Activated CD4-positive, alpha-beta T cell treated with anti-CD3 and anti-CD28 coated beads, Interleukin-2, amount 10 ng/mL, durations not matched to agents 7 days and 5 days (primary cell): ENCODE data around the gene GRIA2. TPM values are rescaled to one million over a fixed set of nuclear protein-coding genes. Genes with fewer than 3 reads are reported as not detected.

Experiments
- CTCF ChIA-PET: fragments of 350-600 bp; sonication (Branson Sonifier 250); formaldehyde crosslinking; loops from one replicate; lab custom pipeline; 2021; ENCODE audit warnings: antibody characterized with exemption; lab: Charles Lee
- POLR2A ChIA-PET: fragments of 350-600 bp; sonication (Branson Sonifier 250); formaldehyde crosslinking; loops from one replicate; lab custom pipeline; 2021; ENCODE audit warnings: antibody characterized with exemption; lab: Charles Lee
- DNase-seq: peaks from one replicate; pipeline ENCODE4 v3.0.0-alpha.2; 2020
- H3K27ac Mint-ChIP-seq: one replicate; pipeline ENCODE4 v1.8.0; 2021; ENCODE audit warnings: mild to moderate bottlenecking, moderate library complexity, mixed read lengths
- H3K27me3 Mint-ChIP-seq: one replicate; pipeline ENCODE4 v1.8.0; 2021; ENCODE audit warnings: mixed read lengths
- H3K36me3 Mint-ChIP-seq: one replicate; pipeline ENCODE4 v1.8.0; 2021; ENCODE audit warnings: low read depth, mixed read lengths
- H3K4me1 Mint-ChIP-seq: one replicate; pipeline ENCODE4 v1.8.0; 2021; ENCODE audit warnings: mixed read lengths
- H3K4me3 Mint-ChIP-seq: one replicate; pipeline ENCODE4 v1.8.0; 2021; ENCODE audit warnings: mild to moderate bottlenecking, moderate library complexity, mixed read lengths
- H3K9me3 Mint-ChIP-seq: one replicate; pipeline ENCODE4 v1.8.0; 2021; ENCODE audit warnings: mixed read lengths
- total RNA-seq, 2 experiments: library from RNA; stranded (reverse); gene quantifications; one replicate each; pipeline ENCODE4 v1.2.3, GENCODE V29; 2021

The GRIA2 gene
- total RNA-seq, 2 experiments from 2014 or later = not detected

DNA sequence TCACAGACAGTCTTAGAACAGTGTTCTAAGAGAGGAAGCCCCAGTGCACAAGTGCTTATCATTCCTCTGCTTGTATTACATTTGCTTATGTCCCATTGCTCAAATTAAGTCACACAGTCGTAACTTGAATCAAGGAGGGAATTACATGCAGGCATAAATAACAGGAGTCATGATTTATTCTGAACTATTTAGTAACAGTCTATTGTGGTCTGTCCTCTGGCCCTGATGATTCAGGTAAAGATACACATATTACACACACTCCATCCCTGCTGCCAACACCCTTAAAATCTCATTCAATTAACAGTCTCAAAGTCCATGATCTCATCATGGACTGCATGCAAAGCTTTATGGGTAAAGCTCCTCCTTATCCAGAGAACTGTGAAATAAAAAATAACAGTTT is 60.1 kb downstream of the GRIA2 start:
- Mint-ChIP-seq H3K36me3 (no peaks in the 10 kb centered on the region), H3K27me3 (no peaks in the 10 kb centered on the region), H3K4me1 (no peaks in the 10 kb centered on the region), H3K4me3 (no peak overlapping the region), H3K27ac (no peak overlapping the region), H3K9me3 (no peaks in the 10 kb centered on the region)
- DNase-seq = no peak
- ChIA-PET CTCF (no interaction called here), POLR2A (no interaction called here)

DNA sequence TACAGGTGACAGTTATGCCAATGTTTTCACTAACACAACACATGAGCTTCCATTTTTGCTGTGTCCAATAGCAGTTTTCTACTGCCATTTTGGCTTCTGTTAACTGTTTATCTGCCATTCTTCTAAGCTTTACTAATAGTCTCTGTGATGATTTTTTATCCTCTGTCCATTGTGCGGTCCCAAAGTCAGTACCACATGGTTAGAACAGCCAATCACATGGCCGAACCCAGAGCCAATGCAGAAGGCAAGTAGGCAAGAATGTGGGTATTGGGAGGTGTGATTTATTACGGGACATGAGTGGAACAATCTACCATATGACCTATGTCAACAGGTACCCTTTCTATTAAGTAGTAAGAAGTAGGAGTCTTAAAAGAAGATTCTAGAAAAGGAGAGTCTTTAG is 61.5 kb downstream of the GRIA2 start:
- no peaks in the 10 kb centered on the region for H3K27me3 Mint-ChIP-seq
- H3K36me3 Mint-ChIP-seq = no peaks in the 10 kb centered on the region
- H3K9me3 Mint-ChIP-seq = no peaks in the 10 kb centered on the region
- H3K4me1 Mint-ChIP-seq = no peaks in the 10 kb centered on the region
- no peak overlapping the region for H3K4me3 Mint-ChIP-seq
- POLR2A ChIA-PET = no interaction called here
- H3K27ac Mint-ChIP-seq = no peak overlapping the region
- no peak for DNase-seq
- CTCF ChIA-PET = no interaction called here

DNA sequence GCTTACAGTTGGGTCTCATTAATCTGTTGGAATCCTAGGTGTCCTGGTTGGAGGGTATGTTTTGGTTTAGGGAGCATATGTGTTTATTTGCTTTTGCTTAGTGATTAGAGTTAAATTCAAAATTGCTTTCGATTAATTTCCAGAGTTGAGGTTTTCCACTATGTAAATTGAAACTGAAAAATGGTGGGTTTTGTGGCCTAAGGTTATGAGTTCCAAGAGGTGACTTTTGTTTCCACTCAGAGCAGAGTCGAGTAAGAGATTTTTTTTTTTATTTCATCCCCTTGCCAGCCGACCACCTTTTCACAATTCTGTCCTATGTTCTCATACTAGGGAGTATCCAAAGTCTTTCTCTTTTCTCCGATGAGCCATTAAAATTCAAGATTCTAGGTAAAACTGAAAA is 66.9 kb downstream of the GRIA2 start:
- DNase-seq = no peak
- ChIA-PET CTCF (no interaction called here), POLR2A (no interaction called here)
- Mint-ChIP-seq H3K27me3 (no peaks in the 10 kb centered on the region), H3K9me3 (no peaks in the 10 kb centered on the region), H3K36me3 (no peaks in the 10 kb centered on the region), H3K4me1 (no peaks in the 10 kb centered on the region), H3K27ac (no peak overlapping the region), H3K4me3 (no peak overlapping the region)

- Mint-ChIP-seq H3K27me3 (no peaks in the 10 kb centered on the region), H3K4me3 (no peak overlapping the region), H3K27ac (no peak overlapping the region), H3K4me1 (no peaks in the 10 kb centered on the region), H3K36me3 (no peaks in the 10 kb centered on the region), H3K9me3 (no peaks in the 10 kb centered on the region)
- CTCF ChIA-PET = no interaction called here
- POLR2A ChIA-PET = no interaction called here
- DNase-seq = no peak
Observed at GRCh38 chr4:157290622-157291021, 70.1 kb downstream of the GRIA2 start.

DNA sequence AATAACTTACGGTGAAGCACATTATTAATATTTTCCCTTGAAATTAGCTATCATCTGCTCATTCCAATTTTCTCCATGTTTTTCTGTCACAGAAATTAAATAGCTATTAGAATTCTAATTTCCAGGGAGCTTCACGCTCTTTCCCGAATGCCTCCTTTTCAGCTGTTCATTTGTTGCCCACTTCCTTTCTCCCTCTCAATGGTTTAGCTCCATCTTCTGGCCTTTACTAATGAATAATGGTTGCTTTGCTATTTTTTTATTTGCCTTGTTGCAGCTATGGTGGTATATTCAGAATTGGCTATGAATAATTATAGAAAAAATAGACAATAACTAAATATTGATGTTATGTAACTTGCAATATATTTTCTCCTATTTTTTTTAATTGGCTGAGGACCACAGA is 70.5 kb downstream of the GRIA2 start:
- Mint-ChIP-seq H3K27ac (no peak overlapping the region), H3K27me3 (no peaks in the 10 kb centered on the region), H3K4me1 (no peaks in the 10 kb centered on the region), H3K4me3 (no peak overlapping the region), H3K36me3 (no peaks in the 10 kb centered on the region), H3K9me3 (no peaks in the 10 kb centered on the region)
- no peak for DNase-seq
- POLR2A ChIA-PET = no interaction called here
- CTCF ChIA-PET = no interaction called here

DNA sequence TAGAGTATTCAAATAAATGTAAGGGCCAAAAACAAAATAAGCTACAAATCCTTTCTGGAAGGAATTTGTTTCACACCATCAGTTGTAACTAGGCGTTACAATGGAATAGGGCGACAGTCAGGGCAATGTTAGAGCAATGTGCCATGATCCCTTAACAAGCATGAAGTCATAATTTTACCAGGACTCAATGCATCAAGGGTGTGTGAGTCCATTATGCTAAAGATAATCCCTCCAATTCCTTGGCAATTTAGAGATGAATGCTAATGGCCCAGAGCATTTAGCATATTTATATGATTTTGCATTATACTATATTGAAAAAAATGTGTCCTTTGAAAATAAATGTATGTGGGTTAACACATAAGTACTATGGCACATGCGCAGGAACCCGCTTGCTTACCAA is 73.1 kb downstream of the GRIA2 start:
- POLR2A ChIA-PET = no interaction called here
- CTCF ChIA-PET = no interaction called here
- H3K36me3 Mint-ChIP-seq = no peaks in the 10 kb centered on the region
- no peaks in the 10 kb centered on the region for H3K27me3 Mint-ChIP-seq
- H3K4me1 Mint-ChIP-seq = no peaks in the 10 kb centered on the region
- H3K9me3 Mint-ChIP-seq = no peaks in the 10 kb centered on the region
- no peak for DNase-seq
- H3K4me3 Mint-ChIP-seq = no peak overlapping the region
- no peak overlapping the region for H3K27ac Mint-ChIP-seq

- Mint-ChIP-seq H3K27me3 (no peaks in the 10 kb centered on the region), H3K4me3 (no peak overlapping the region), H3K4me1 (no peaks in the 10 kb centered on the region), H3K27ac (no peak overlapping the region), H3K9me3 (no peaks in the 10 kb centered on the region), H3K36me3 (no peaks in the 10 kb centered on the region)
- CTCF ChIA-PET = no interaction called here
- POLR2A ChIA-PET = no interaction called here
- no peak for DNase-seq
Observed at GRCh38 chr4:157294575-157294974, 74.0 kb downstream of the GRIA2 start.

DNA sequence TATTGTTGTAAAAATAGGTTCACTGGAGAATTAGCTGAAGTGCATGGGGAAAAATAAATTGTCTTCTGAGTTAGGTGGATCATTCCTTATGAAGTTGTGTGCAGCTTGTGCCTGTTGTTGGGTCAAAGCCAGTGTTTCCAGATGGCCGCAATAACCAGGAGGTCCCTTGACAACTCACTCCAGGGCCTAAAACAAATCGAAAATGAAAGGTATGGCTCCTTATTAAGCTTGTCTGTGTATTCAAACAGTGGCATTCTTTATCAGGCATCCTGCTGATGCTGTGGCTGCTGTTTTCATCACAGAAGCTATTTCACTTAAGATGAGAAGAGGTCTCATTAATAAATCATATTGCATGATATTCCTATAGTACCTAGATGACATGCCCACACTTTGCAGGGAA is 80.2 kb downstream of the GRIA2 start:
- Mint-ChIP-seq H3K4me1 (no peaks in the 10 kb centered on the region), H3K36me3 (no peaks in the 10 kb centered on the region), H3K27ac (no peak overlapping the region), H3K9me3 (no peaks in the 10 kb centered on the region), H3K4me3 (no peak overlapping the region), H3K27me3 (no peaks in the 10 kb centered on the region)
- DNase-seq = no peak
- CTCF ChIA-PET = no interaction called here
- POLR2A ChIA-PET = no interaction called here

DNA sequence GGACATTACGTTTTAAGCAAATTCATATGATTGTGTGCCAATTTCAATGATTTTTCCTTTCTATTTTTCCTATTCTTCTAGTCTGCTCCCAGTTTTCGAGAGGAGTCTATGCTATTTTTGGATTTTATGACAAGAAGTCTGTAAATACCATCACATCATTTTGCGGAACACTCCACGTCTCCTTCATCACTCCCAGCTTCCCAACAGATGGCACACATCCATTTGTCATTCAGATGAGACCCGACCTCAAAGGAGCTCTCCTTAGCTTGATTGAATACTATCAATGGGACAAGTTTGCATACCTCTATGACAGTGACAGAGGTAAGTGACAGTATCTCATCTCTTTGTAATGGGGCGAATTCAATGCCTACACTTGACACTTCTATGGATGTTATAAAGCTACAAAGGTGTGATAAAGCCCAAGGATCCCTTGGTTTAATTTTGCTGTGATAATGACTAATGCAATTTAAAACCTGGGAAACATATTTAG is 83.0 kb downstream of the GRIA2 start:
- no peak for DNase-seq
- no peak overlapping the region for H3K27ac Mint-ChIP-seq
- no peaks in the 10 kb centered on the region for H3K4me1 Mint-ChIP-seq
- CTCF ChIA-PET = no interaction called here
- H3K27me3 Mint-ChIP-seq = no peaks in the 10 kb centered on the region
- H3K4me3 Mint-ChIP-seq = no peak overlapping the region
- POLR2A ChIA-PET = no interaction called here
- H3K9me3 Mint-ChIP-seq = no peaks in the 10 kb centered on the region
- H3K36me3 Mint-ChIP-seq = no peaks in the 10 kb centered on the region

- no peak for DNase-seq
- ChIA-PET POLR2A (no interaction called here), CTCF (no interaction called here)
- no peaks in the 10 kb centered on the region for H3K9me3 Mint-ChIP-seq
- no peak overlapping the region for H3K27ac Mint-ChIP-seq
- no peaks in the 10 kb centered on the region for H3K36me3 Mint-ChIP-seq
- no peaks in the 10 kb centered on the region for H3K4me1 Mint-ChIP-seq
- no peak overlapping the region for H3K4me3 Mint-ChIP-seq
- no peaks in the 10 kb centered on the region for H3K27me3 Mint-ChIP-seq
Observed at GRCh38 chr4:157304769-157305168, 84.2 kb downstream of the GRIA2 start.

DNA sequence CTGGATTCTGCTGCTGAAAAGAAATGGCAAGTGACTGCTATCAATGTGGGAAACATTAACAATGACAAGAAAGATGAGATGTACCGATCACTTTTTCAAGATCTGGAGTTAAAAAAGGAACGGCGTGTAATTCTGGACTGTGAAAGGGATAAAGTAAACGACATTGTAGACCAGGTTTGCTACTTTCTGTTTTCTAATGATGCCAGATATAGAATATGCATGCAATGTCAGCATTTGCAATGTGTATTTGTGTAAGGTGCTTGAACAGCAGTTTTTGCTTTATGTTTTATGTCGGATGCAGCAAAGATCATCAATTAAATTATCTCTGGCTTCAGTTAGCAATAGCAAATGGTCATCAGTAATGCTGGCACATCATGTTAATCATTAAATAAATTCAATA is 92.2 kb downstream of the GRIA2 start:
- no peaks in the 10 kb centered on the region for H3K4me1 Mint-ChIP-seq
- ChIA-PET CTCF (no interaction called here), POLR2A (no interaction called here)
- H3K27ac Mint-ChIP-seq = no peak overlapping the region
- H3K36me3 Mint-ChIP-seq = no peaks in the 10 kb centered on the region
- H3K27me3 Mint-ChIP-seq = no peaks in the 10 kb centered on the region
- H3K4me3 Mint-ChIP-seq = no peak overlapping the region
- no peak for DNase-seq
- H3K9me3 Mint-ChIP-seq = no peaks in the 10 kb centered on the region

GRCh38 chr4:157314906-157315305 is 94.4 kb downstream of the GRIA2 start:
- ChIA-PET POLR2A (no interaction called here), CTCF (no interaction called here)
- Mint-ChIP-seq H3K9me3 (no peaks in the 10 kb centered on the region), H3K4me1 (no peaks in the 10 kb centered on the region), H3K4me3 (no peak overlapping the region), H3K27me3 (no peaks in the 10 kb centered on the region), H3K36me3 (no peaks in the 10 kb centered on the region), H3K27ac (no peak overlapping the region)
- no peak for DNase-seq

- ChIA-PET CTCF (no interaction called here), POLR2A (no interaction called here)
- H3K27me3 Mint-ChIP-seq = no peaks in the 10 kb centered on the region
- no peaks in the 10 kb centered on the region for H3K36me3 Mint-ChIP-seq
- no peak overlapping the region for H3K4me3 Mint-ChIP-seq
- H3K9me3 Mint-ChIP-seq = no peaks in the 10 kb centered on the region
- no peak for DNase-seq
- no peak overlapping the region for H3K27ac Mint-ChIP-seq
- H3K4me1 Mint-ChIP-seq = no peaks in the 10 kb centered on the region
Observed at GRCh38 chr4:157315968-157316367, 95.4 kb downstream of the GRIA2 start.

- H3K4me3 Mint-ChIP-seq = no peak overlapping the region
Observed at GRCh38 chr4:157320092-157320491, 99.6 kb downstream of the GRIA2 start.

More at GRCh38 chr4:157320092-157320491, 99.6 kb downstream of the GRIA2 start:
- ChIA-PET CTCF (no interaction called here), POLR2A (no interaction called here)
- DNase-seq = no peak
- no peaks in the 10 kb centered on the region for H3K27me3 Mint-ChIP-seq
- no peaks in the 10 kb centered on the region for H3K4me1 Mint-ChIP-seq
- no peak overlapping the region for H3K27ac Mint-ChIP-seq
- H3K36me3 Mint-ChIP-seq = no peaks in the 10 kb centered on the region
- no peaks in the 10 kb centered on the region for H3K9me3 Mint-ChIP-seq
